Gastroesophageal sphincter (tissue), 3 donors: ENCODE data around the gene SORCS3.

Experiments used
- EP300 ChIP-seq: sonication (generic); formaldehyde crosslinking; IDR thresholded peaks from one replicate; pipeline ENCODE4 v1.6.1; 2017; ENCODE audit warnings: antibody characterized with exemption, mild to moderate bottlenecking
- POLR2A ChIP-seq, 2 donors: fragments of 450-650 bp; IDR thresholded peaks; one replicate each; pipeline ENCODE4 v1.6.1; 2017; ENCODE audit warnings: antibody characterized with exemption in 2 of 2, mild to moderate bottlenecking in 2 of 2, moderate library complexity in 1 of 2
- POLR2AphosphoS5 ChIP-seq: sonication (generic); formaldehyde crosslinking; IDR thresholded peaks from one replicate; pipeline ENCODE4 v1.6.1; 2017; ENCODE audit warnings: antibody characterized with exemption
- TF ChIP-seq, protein P1 (sequence below), 4 experiments: fragments of 200-600 bp in 2 of 4; fragments of 450-650 bp in 2 of 4; sonication (generic) in 1 of 4; IDR thresholded peaks; one replicate each; pipeline ENCODE4 v1.5.1; 2017 to 2019; ENCODE audit warnings: antibody characterized with exemption in 4 of 4, mild to moderate bottlenecking in 2 of 4, moderate library complexity in 2 of 4

DNA sequence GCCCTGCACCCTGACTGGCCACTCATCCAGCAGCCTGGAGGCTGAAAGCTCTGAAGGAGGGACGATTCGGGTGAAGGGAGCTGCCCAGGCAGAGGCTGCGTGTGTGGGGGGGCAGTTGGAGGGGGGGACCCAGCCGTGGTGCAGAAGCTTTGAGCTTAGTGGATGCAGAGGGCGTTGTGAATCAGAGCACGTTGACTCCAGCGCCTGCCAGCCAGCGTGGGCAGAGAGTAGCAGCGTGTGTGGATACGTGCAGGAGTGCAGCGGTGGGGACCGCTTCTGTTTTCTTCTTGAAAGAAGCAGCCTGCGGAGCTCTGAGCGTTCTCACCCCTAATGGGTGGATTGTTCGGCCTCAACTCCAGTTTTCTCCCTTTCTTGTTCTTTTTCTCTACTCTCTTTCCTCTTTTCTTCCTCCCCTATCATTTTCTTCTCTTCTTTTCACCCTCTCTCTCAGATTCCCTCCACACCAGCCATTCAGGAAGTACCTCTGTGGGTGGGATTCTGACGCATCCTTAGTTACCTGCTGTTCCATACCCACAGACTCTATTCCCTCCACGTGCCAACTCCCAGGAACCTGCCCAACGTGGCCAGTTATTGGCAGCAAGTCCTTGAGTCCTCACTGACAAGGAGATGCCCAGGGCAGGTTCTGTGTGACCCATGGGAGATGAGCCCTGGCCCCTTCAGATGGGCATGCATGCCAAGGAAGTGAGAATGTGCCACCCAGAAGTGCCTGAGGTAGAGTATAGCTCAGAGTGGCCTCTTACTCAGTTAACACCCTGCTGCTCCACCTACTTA lies 47.4 kb downstream of the SORCS3 start:
- TF ChIP-seq, protein P1, sequence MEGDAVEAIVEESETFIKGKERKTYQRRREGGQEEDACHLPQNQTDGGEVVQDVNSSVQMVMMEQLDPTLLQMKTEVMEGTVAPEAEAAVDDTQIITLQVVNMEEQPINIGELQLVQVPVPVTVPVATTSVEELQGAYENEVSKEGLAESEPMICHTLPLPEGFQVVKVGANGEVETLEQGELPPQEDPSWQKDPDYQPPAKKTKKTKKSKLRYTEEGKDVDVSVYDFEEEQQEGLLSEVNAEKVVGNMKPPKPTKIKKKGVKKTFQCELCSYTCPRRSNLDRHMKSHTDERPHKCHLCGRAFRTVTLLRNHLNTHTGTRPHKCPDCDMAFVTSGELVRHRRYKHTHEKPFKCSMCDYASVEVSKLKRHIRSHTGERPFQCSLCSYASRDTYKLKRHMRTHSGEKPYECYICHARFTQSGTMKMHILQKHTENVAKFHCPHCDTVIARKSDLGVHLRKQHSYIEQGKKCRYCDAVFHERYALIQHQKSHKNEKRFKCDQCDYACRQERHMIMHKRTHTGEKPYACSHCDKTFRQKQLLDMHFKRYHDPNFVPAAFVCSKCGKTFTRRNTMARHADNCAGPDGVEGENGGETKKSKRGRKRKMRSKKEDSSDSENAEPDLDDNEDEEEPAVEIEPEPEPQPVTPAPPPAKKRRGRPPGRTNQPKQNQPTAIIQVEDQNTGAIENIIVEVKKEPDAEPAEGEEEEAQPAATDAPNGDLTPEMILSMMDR (IDR thresholded peaks at IDR 0.05) = no peak
- TF ChIP-seq POLR2A (IDR thresholded peaks at IDR 0.05) = no peak
- no peak for TF ChIP-seq POLR2AphosphoS5
- no peak for TF ChIP-seq EP300
